GM21360 (cell line): Measurements from ENCODE around the gene ADGRG6.

ENCODE experiments used
- ATAC-seq: cut with Tn5 transposase; IDR thresholded peaks from one replicate; pipeline ENCODE4 v1.9.1; 2021; ENCODE audit warnings: mild to moderate bottlenecking, moderate library complexity; ENCODE audit not compliant: unreplicated experiment

The ADGRG6 gene

DNA sequence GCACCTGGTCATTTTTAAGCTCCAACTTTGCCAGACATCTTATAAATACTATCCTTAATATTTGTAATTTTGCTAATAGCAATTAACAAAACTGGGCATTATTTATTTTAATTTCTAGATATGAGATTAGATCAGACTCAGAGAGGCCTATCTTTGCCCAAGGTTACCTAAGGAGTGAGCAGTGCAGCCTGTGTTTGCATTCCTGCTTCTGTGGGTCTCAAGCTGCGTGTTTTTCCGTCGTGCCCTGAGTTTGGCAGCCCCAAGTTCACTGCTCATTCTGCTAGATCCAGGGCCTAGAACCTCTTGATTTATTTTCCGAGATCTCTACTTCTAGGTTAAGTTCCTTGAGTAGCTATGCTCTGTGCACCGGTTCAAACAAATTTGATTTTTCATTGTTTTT lies 11.0 kb upstream of the ADGRG6 start:
- no peak for ATAC-seq

DNA sequence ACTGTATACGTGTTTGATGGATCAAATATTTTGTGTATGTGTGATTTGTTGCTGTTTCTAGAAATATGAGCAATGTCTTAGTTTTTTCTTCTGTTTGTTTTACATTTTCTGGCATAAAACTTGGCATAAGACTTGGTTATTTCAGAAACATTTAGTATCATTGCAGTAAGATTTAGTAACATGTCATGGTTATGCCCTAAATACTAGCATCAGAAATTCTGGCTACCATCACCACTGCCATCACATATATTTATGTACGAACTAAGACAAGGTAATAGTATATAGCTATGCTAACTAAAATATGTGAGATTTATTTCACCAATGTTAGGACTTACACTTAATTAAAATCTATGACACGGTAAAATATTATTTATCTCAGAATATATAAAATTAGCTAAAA lies 10.3 kb upstream of the ADGRG6 start:
- ATAC-seq: no peak

DNA sequence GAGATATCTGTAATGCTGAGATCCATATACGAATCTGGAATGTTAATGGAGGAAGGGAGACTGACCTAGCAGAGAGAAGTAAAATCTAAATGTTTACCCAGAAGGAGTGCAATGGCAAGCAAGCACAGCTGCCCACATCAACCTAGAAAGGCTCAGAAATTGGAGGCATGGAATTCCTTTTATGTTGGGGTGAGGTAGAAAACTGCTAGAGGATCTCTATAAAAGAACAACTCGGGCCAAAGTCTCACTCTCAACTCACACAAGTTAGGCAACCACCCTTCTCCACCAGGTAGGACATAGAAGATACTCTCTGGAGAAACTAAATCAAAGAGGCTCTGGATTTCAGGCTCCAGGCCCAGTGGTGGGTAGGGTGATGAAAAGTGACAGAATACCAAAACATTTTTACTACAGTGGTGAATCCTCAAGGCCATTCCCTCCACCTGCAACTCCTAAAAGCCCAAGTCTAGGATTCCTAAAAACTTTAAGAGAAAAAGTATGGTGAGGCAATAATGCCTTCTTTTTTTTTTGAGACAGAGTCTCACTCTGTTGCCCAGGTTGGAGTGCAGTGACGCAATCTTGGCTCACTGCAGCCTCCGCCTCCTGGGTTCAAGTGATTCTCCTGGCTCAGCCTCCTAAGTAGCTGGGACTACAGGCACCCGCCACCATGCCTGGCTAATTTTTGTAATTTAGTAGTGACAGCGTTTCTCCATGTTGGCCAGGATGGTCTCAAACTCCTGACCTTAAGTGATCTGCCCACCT lies 9.5 kb upstream of the ADGRG6 start:
- ATAC-seq: no peak

DNA sequence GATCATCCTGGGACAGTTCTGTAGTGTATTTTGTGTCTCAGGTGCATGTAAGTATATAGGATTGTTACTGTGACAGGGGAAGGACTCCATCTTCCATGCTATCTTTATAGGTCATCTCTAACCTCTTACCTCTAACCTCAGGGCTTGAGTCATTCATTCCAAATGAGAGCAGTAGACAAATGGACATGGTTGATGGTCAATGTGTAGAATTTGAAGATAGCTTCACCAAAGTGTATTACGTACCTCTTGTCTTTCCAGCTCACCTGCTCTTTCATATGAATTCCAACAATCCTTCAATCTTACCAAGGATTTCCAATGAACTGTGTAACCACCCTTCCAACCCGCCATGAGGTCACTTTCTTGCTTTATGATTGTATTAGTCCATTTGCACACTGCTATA lies 8.7 kb upstream of the ADGRG6 start:
- ATAC-seq: no peak

DNA sequence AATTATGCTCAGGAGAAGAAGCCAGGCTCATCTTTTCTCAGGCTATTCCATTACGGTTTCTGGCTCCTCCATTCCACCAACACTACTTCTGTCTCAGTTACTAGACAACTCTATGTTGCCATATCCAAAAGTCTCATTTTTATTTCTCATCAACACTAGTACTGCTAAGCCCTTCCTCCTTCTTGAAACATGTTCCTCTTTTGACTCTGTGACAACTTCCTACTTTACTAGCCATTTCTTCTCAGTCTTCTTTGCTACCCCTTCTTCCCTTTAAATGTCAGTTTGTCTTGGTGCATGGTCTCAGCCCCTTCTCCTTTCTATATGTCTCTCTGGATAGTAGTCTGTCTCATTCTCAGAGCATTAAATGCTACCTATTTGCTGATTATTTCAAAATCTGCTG lies 7.1 kb upstream of the ADGRG6 start:
- no peak for ATAC-seq

DNA sequence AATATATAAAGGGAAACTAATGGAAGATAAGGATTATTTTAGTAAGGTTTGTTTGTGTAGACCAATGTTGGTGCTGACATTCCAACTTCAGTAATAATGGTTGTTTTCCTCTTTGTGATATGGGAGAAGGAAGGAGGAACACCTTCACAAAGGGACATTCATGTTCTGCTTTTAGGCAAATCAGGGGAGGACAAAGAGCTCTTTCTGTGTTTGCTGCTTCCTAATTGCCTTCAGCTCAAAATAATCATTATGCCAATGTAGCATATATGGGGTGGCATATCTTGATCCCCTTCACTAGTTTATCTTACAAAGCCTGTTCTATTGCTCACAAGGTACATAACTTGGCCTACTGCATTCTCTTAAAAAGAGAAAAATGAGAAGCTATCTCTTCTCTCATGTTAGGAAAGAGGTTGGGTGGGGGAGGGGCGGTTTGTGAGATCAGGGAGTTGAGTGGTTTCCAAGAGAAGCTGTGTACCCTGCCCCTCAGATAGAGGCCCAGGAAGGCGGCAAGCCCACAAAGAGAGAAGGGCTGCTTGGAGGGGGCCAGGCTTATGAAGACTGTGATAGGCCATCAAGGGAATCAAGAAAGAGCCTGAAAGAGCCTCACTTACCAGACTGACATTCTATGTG lies 4.7 kb upstream of the ADGRG6 start:
- no peak for ATAC-seq

DNA sequence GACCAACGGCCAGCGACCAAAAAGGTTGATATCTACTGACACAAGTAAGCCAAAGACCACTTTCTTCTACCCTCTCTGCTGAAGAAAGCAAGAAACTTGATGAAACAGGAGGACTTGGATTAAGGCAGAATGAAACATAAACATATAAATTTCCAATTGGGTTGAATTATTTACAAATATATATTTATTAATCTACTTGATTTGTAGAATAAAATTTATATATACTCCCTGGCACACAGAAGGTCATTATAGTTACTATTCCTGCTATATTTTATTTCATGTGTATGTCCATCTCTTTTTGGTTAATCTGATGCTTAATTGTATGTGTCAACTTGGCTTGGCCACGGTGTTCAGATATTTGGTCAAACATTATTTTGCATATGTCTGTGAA lies 4.2 kb upstream of the ADGRG6 start:
- ATAC-seq: no peak

DNA sequence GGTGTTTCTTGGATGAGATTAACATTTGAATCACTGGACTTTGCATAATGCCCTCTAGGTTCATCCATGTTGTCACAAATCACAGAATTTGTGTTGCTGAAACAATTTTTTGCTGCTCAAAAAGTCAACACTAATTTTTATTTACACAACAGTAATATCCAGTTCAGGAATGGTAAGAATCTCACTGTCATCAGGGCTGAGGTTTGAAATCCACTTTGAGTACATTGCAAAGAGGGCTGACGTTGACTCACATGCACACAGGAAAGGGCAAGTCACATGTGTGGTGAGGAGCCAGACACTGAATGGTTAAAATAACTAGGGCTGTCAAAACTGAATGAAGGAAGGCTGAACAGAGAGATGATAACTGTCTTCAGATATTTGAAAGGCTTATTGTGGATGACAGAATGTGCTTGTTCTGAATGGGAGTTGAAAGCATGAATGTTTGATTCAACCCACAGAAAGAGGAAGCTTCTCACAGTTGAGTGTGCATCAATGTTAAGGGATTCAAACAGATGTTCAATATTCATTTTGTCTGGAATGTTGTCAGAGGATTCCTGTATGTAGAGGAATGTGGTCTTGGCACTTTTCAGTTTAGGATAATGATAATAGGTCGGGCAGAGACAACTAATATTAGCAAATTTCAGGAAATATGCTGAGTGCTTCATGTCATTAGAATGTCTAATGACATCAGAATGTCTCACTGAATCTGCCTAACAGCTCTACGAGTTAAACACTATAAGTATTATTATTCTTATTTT lies 3.6 kb upstream of the ADGRG6 start:
- ATAC-seq: no peak

DNA sequence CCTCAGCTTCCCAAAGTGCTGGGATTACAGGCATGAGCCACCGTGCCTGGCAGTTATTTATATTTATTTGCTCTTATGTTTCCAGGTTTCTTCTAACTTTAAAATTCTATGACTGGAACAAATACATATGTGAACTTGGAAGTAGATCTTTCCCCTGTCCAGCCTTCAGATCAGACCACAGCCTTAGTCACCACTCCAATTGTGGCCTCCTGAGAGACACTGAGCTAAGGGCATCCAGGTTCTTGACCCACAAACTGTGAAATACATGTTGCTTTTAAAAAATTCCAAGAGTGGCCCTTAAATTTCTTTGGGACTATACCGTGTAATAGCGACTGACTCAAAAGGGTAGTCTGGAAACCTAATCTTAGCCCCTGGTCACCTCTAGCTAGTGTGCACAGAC lies 1.5 kb upstream of the ADGRG6 start:
- no peak for ATAC-seq

DNA sequence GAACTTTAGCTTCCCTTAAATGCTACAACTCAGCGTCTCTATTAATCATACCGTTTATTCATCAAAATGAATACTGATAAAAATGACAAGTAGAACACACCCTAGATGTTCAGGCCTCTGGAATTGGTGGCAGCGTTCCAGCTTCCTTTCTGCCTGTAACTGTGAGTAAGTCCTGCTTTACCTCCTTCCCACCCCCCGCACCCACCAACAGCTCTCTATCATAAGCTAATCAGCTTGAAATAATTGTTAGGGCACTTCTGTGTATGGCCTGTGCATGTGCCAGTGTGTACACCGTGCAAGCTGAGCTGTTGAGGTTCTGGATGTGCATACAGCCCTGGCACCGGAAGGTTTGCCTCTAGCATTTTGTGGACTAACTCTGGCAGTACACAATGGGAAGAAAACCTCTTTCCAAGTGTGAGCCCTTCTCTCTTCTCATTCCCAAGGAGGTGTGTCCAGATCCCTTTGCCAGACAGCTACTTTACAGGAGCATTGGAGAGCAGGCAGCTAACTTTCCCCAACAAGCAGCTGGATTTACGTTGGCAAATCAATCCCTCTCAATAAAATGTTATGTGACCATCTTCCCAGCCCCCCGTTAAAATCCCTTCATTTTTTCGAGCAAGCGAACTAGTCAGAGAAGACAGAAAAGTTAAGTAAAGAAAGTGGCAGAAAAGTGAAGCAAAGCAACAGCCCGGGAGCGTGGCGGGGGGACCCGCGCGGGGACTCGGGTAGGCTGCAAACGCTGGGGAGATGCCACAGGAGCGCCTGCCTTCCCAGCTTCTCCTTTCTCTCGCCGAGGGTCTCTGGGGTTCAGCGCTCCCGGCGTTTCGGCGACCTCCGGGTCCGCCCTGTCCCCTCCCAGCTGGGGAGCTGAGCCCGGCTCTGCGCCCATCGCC lies 803 bp upstream of the ADGRG6 start:
- peak; percentile 10 for ATAC-seq

DNA sequence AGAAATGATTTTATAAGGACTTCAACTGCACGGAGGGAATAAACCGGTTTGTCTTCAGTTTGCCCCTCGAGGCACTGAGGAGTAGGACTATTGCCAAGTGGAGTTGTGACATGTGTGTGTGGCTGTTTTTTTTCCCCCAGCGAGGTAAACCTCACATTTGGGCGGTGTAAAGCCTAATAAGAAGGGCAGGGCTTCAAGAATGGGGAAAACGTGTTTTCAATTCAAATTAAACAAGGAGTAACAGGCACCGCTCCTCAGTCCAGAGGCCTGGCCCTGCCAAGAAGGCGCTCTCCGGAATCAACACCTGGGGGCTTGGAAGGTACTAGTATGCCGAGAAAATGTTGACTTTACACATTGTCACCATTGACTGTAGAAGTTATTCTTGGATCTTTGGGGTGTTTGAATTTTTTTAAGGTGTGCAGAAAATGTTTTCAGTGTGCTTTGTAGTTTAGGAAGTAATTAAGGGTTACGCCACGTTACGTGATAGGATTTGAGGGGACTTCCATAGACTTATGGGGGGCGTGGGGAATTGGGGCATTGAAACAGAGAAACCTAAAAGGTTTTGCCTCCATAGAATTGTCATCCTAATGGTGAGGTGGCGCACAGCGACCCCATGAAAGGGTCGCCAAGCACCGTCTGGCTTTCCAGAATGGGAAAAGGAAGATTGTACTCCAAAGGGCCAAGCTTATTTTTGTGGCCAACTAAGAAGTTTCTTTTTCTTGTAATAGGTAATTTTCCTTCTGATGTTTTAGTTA lies 791 bp downstream of the ADGRG6 start:
- ATAC-seq: no peak

DNA sequence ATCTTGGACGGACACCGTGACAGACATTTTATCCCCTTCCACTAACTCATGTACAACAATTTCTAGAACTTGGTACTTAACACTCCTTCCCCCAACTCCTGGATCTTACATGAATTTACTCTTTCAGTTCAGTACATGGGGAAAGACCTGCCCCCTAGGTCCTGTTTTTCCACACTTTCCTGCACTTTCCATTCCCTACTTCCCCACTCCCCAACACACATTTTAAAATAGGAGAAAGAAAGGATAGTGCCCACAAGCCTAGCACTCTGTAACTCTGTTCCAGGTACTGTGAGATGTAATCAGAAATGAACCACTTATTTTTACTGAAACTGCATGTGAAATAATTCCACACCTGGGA lies 1.3 kb downstream of the ADGRG6 start:
- no peak for ATAC-seq

DNA sequence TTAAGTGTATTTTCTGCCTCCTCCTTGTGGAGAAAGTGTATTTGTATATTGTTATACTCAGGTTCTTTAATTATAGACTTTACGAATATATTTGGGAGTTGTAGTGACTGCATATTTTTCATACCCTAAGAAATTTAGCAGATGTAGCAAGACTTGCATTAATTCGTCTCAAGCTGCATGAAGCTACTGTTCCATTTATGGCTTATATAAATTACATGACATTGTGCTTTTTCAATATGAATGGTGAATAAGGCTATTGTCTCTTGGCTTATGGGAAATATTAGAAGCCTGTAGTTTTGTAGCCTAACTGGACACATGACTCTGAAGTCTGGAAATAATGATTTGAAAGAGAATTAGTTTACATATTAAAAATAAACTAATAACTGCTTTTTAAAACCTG lies 2.4 kb downstream of the ADGRG6 start:
- no peak for ATAC-seq

DNA sequence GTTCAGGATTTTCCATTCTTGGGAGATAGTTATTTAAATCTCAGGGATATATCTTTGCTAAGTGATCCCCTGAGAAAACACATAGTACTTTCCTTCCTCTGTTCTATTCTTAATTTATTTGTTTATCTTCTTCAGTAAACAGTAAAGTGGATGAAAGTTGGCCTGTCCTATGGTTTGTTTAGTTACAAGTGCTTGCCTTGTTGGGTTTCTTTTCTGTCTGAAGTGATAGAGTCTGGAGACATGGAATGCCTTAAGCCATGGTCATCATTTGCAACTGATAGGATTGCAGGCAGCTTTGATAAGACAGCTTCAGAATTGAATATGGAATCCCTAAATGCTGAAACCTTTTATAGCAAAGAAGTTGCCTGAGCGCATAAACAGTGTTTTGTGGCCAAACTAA lies 4.9 kb downstream of the ADGRG6 start:
- ATAC-seq: no peak

DNA sequence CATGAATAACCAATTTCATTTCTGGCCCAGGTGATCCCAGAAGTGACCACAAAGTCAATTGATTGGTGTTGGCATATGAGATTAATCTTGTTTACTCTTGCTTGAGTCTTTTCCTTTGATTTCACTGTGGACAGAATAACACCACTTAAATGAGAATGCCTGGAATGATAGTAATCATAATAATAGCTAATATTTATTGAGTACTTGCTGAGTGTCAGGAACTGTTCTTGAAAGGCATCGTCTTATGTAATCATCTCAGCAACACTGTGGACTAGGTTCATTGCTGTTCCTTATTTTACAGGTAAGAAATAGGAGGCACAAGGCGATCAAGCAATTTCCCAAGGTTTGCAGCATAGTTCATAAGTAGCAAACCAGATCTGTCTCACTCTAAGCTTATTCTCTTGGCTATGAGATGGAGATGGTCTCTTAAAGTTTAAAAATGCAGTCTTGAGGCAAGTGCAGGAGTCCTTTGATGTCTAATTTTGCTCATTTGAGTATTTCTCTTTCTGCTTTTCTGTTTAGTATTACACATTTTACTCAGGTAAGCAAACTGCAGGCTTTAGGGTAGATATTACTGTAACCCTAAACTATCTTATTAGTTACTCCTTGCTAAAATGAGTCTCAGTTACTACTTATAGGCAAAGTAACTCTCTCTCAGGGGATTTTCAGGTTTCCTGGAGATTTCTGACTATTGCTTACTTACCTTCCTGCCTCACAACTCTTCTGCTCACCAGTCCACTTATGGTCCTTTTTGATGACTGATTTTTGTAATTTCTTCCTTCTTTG lies 6.3 kb downstream of the ADGRG6 start:
- ATAC-seq: no peak

DNA sequence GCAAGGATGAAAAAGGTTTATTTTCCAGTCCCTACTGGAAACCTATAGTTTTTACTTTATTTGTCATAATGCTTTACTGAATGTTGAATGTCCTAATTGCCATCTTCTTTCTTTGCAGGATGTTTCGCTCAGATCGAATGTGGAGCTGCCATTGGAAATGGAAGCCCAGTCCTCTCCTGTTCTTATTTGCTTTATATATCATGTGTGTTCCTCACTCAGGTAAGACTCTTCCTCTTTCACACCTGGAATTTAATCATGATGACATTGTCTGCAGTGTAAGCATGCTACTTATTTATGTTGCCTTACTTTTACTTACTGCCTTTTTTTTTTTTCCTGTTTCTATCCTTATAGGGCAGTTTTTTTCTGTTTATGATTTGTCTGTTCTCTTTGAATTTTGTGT lies 7.6 kb downstream of the ADGRG6 start:
- ATAC-seq: no peak

DNA sequence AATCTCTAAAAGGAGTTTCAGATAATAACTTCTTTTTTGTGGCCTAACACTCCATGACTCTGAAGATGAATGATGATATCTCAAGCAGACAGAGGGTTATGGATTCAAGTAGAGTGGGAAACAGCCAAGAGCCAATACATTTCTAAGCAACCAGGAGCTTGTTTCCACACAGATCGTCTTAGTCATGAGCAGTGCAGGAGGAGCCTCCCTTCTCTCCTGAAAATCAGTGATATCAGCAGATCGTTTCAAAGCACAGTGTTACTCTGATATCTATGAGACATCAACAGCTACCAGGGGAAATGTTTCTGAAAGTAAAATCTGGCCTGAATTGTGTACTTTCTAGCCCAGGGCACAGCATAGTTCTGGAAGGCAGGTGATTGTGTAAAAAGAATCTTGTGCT lies 11.5 kb downstream of the ADGRG6 start:
- no peak for ATAC-seq

DNA sequence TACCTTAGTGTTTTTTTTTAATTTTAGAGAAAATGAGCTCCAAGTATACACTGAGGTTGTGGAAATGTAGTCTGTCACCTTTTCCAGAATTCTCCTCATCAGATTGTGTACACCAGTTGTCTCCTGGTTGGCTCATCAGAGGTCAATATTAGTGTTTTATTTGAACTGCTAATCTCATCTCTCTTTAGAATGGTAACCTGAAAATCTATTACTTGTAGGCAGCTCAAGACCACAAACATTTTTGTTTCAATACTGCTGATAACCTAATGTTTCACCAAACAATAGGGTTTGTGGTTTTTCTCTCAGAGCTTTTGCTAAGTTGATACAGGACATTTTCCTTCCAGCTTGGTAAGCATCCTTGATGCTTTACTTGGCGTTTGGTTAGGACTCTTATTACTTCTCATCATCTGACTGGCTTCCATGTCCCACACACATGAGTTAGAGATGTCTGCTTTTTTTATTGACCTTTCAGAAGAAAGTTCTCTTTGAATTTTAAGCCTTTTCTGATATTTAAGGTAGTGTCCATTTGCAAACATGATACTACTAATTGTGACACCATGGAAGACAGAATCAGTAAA lies 15.1 kb downstream of the ADGRG6 start:
- no peak for ATAC-seq

DNA sequence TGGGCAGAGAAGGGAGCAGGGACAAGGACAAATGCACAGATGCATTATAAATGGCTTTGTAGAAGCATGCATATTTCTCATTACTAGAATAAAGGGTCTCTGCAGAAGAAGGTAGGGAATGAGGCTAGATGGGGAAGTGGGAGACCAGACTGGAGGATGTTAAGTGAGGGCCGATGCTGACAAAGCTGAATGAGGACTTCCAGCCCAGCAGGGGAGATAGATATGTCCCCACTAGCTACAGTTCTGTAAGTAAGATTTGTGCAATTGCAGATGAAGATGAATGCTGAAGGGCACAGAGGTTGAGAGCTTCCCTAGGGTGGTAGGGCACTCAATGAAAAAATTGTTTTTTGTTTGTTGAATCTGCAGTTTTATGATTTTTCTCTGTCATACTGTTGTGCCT lies 16.9 kb downstream of the ADGRG6 start:
- ATAC-seq: no peak
